SK-N-SH (cell line): ENCODE measurements around the gene XYLT2. TPM values are rescaled to one million over a fixed set of nuclear protein-coding genes. Genes with fewer than 3 reads are reported as not detected.

Source experiments
- CTCF ChIA-PET: fragments of 300-600, 350-600 bp; formaldehyde crosslinking; extraction: SDS; loops from one replicate; lab custom pipeline; 2021; lab: Yijun Ruan, JAX
- POLR2A ChIA-PET: fragments of 350-600 bp; sonication (Branson Sonifier 250); formaldehyde crosslinking; extraction: SDS; loops from one replicate; lab custom pipeline; 2020; ENCODE audit warnings: antibody characterized with exemption, inconsistent platforms; lab: Yijun Ruan, JAX
- DNase-seq: peaks from one replicate; pipeline ENCODE4 v3.0.0; 2012
- H2AFZ ChIP-seq: fragments of 200-600 bp; sonication (generic); 2 replicates; pipeline ENCODE4 v1.8.1; 2016; ENCODE audit warnings: antibody characterized with exemption, mild to moderate bottlenecking, low read depth
- H3F3A ChIP-seq: fragments of 200-600 bp; sonication (generic); replicated peaks from 2 replicates; pipeline ENCODE3; 2016; ENCODE audit warnings: antibody characterized with exemption, mild to moderate bottlenecking; ENCODE audit not compliant: insufficient read depth
- H3K27ac ChIP-seq, 2 experiments: fragments of 200-500 bp in 1 of 2; fragments of 200-600 bp in 1 of 2; sonication (Bioruptor generic) in 1 of 2; sonication (generic), shearing (Covaris generic) in 1 of 2; 2 replicates each; pipeline versions ENCODE4 v1.5.1 to v1.6.1; 2014 to 2016; ENCODE audit warnings: low read depth in 2 of 2, inconsistent platforms in 1 of 2, low read length in 1 of 2, mild to moderate bottlenecking in 1 of 2, mixed read lengths in 1 of 2
- H3K27me3 ChIP-seq: fragments of 200-600 bp; sonication (generic), shearing (Covaris generic); 2 replicates; pipeline ENCODE4 v1.6.1; 2016; ENCODE audit warnings: mixed run types; ENCODE audit not compliant: insufficient read depth
- H3K36me3 ChIP-seq, 2 experiments: fragments of 200-500 bp in 1 of 2; fragments of 200-600 bp in 1 of 2; sonication (Bioruptor generic) in 1 of 2; sonication (generic) in 1 of 2; replicated peaks in 1 of 2; 2 replicates each; pipeline versions ENCODE3 to v1.5.1; 2014 to 2016; ENCODE audit warnings: low read length in 1 of 2, mild to moderate bottlenecking in 1 of 2; ENCODE audit not compliant: insufficient read depth in 2 of 2, control insufficient read depth in 1 of 2
- H3K4me1 ChIP-seq, 2 experiments: fragments of 200-500 bp in 1 of 2; fragments of 200-600 bp in 1 of 2; sonication (Bioruptor generic) in 1 of 2; sonication (generic), shearing (Covaris generic) in 1 of 2; 2 replicates each; pipeline versions ENCODE4 v1.5.1 to v1.6.1; 2014 to 2016; ENCODE audit warnings: low read depth in 1 of 2, low read length in 1 of 2, mixed run types in 1 of 2; ENCODE audit not compliant: insufficient read depth in 2 of 2, control insufficient read depth in 1 of 2
- H3K4me2 ChIP-seq: fragments of 200-600 bp; sonication (generic), shearing (Covaris generic); 2 replicates; pipeline ENCODE4 v1.6.1; 2017; ENCODE audit warnings: mixed run types
- H3K4me3 ChIP-seq, 2 experiments: fragments of 200-500 bp in 1 of 2; fragments of 200-600 bp in 1 of 2; sonication (Bioruptor generic) in 1 of 2; sonication (generic), shearing (Covaris generic) in 1 of 2; 2 replicates each; pipeline versions ENCODE4 v1.5.1 to v1.8.1; 2014 to 2016; ENCODE audit warnings: low read depth in 2 of 2, inconsistent platforms in 1 of 2, low read length in 1 of 2, mild to moderate bottlenecking in 1 of 2, mixed read lengths in 1 of 2, moderate library complexity in 1 of 2
- H3K79me2 ChIP-seq: fragments of 200-600 bp; sonication (generic); 2 replicates; pipeline ENCODE4 v1.8.1; 2017; ENCODE audit warnings: mild to moderate bottlenecking; ENCODE audit not compliant: insufficient read depth
- H3K9ac ChIP-seq: fragments of 200-600 bp; sonication (generic); 2 replicates; pipeline ENCODE4 v1.6.1; 2017; ENCODE audit warnings: mixed run types
- H3K9me2 ChIP-seq: fragments of 200-600 bp; sonication (generic); 2 replicates; pipeline ENCODE4 v1.6.1; 2017; ENCODE audit warnings: mixed run types
- H3K9me3 ChIP-seq: fragments of 200-600 bp; sonication (generic); 2 replicates; pipeline ENCODE4 v1.6.1; 2017; ENCODE audit warnings: mixed run types, mild to moderate bottlenecking, moderate library complexity
- H4K20me1 ChIP-seq: fragments of 200-600 bp; sonication (generic); 2 replicates; pipeline ENCODE4 v1.6.1; 2017; ENCODE audit warnings: mild to moderate bottlenecking, mixed run types; ENCODE audit not compliant: insufficient read depth
- EP300 ChIP-seq, 2 experiments: IDR thresholded peaks; 2 replicates each; pipeline versions ENCODE4 v1.4.0 to v1.6.1; 2012; ENCODE audit warnings: borderline replicate concordance in 1 of 2, low read depth in 1 of 2, low read length in 1 of 2
- EZH2phosphoT487 ChIP-seq: fragments of 200-600 bp; sonication (generic); IDR thresholded peaks from 2 replicates; pipeline ENCODE4 v1.6.1; 2017; ENCODE audit warnings: low read depth, mixed run types, mild to moderate bottlenecking, antibody characterized with exemption, moderate library complexity, borderline replicate concordance
- FOXJ3 ChIP-seq: sonication (generic); formaldehyde crosslinking; IDR thresholded peaks from 2 replicates; pipeline ENCODE4 v1.5.1; 2020; ENCODE audit warnings: mild to moderate bottlenecking, missing genetic modification reagents
- JUND ChIP-seq: IDR thresholded peaks from 2 replicates; pipeline ENCODE4 v1.4.0; 2012
- MAX ChIP-seq: IDR thresholded peaks from 2 replicates; pipeline ENCODE4 v1.4.0; 2012; ENCODE audit warnings: low read depth
- RFX5 ChIP-seq: IDR thresholded peaks from 2 replicates; pipeline ENCODE4 v1.6.1; 2012; ENCODE audit warnings: mild to moderate bottlenecking, improper control_type of control experiment, low read length
- RXRA ChIP-seq: IDR thresholded peaks from 2 replicates; pipeline ENCODE4 v1.4.0; 2012; ENCODE audit warnings: low read depth, mild to moderate bottlenecking, borderline replicate concordance
- SMC3 ChIP-seq: IDR thresholded peaks from 2 replicates; pipeline ENCODE4 v1.6.1; 2012; ENCODE audit warnings: low read depth, low read length, improper control_type of control experiment
- TAF1 ChIP-seq: IDR thresholded peaks from 2 replicates; pipeline ENCODE4 v1.6.1; 2012; ENCODE audit warnings: low read depth, mild to moderate bottlenecking, low read length, moderate library complexity, borderline replicate concordance
- USF1 ChIP-seq: IDR thresholded peaks from 2 replicates; pipeline ENCODE4 v1.4.0; 2012; ENCODE audit warnings: low read depth, borderline replicate concordance
- USF2 ChIP-seq: fragments of 150-350 bp; IDR thresholded peaks from 2 replicates; pipeline ENCODE4 v1.6.1; 2017; ENCODE audit warnings: antibody characterized with exemption, low read length, low read depth, borderline replicate concordance
- ZBTB33 ChIP-seq: IDR thresholded peaks from 2 replicates; pipeline ENCODE4 v1.4.0; 2012; ENCODE audit warnings: low read depth, borderline replicate concordance
- WGBS: methylation state at CpG from one replicate; pipeline ENCODE4 v1.1.6; 2017; ENCODE audit warnings: low lambda C conversion rate; 5-methylcytosine and 5-hydroxymethylcytosine counted together
- polyA plus RNA-seq, 3 experiments: library from polyadenylated mRNA; depleted of rRNA; stranded (reverse); fragments of >200 nt; gene quantifications; 2 replicates each; pipeline ENCODE4 v1.2.3, GENCODE V29; 2012

Gene XYLT2
- polyA plus RNA-seq, 1 of the 3 experiments (the other 2 are of a cell fraction), result 28.4 TPM

GRCh38 chr17:50358177-50358576 lies 12.3 kb downstream of the XYLT2 start:
- TF ChIP-seq ZBTB33 (no peak), TAF1 (no peak), EZH2phosphoT487 (no peak), SMC3 (no peak), USF2 (no peak), FOXJ3 (no peak), MAX (no peak), RFX5 (no peak), JUND (no peak), USF1 (no peak), RXRA (no peak), EP300 (IDR thresholded peaks at IDR 0.05; ENCODE audit: borderline replicate concordance in 1 of 2, low read depth in 1 of 2, low read length in 1 of 2) (no peak)
- TF ChIP-seq, all 33 proteins: peak for 0
- peaks cover 17% of the 10 kb centered on the region for H3F3A ChIP-seq
- no peaks in the 10 kb centered on the region for H3K79me2 ChIP-seq
- H3K4me1 ChIP-seq, result peaks cover 0 to 8% of the 10 kb centered on the region in 2 experiments; a peak in 1 of 4 replicates
- H3K27me3 ChIP-seq, result no peaks in the 10 kb centered on the region
- CTCF ChIA-PET, result interaction anchor here (0.9 to 3.7 kb wide), 2 partner anchors 39 to 121 kb away, joined by 3 to 16 read pairs; partner anchors contain the start of genes LRRC59 and RSAD1
- POLR2A ChIA-PET, result interaction anchor here (1.2 kb wide), 1 partner anchor 12 kb away, joined by 5 read pairs; the partner anchor contains the start of gene XYLT2
- no peak overlapping the region; a peak in 1 of 4 replicates for H3K27ac ChIP-seq
- H3K9ac ChIP-seq, result no peak overlapping the region
- peaks cover 39 to 68% of the 10 kb centered on the region in 2 experiments for H3K36me3 ChIP-seq
- H3K9me3 ChIP-seq, result no peaks in the 10 kb centered on the region
- no peak for DNase-seq
- H4K20me1 ChIP-seq, result no peaks in the 10 kb centered on the region
- no peak overlapping the region for H3K4me3 ChIP-seq
- H3K9me2 ChIP-seq, result no peaks in the 10 kb centered on the region
- 95% methylated on average over 12 of the region's 17 CpGs for WGBS
- H3K4me2 ChIP-seq, result no peak overlapping the region
- H2AFZ ChIP-seq, result no peak overlapping the region
